NOMO-1 treated with DMSO at 0.1 percent for 48 hours (cell line): ENCODE data around the gene RUSC2.

Experiments
- DNase-seq: peaks from one replicate; lab custom pipeline; 2025; ENCODE audit not compliant: unreplicated experiment; lab: John Stamatoyannopoulos, UW

The RUSC2 gene, protein sequence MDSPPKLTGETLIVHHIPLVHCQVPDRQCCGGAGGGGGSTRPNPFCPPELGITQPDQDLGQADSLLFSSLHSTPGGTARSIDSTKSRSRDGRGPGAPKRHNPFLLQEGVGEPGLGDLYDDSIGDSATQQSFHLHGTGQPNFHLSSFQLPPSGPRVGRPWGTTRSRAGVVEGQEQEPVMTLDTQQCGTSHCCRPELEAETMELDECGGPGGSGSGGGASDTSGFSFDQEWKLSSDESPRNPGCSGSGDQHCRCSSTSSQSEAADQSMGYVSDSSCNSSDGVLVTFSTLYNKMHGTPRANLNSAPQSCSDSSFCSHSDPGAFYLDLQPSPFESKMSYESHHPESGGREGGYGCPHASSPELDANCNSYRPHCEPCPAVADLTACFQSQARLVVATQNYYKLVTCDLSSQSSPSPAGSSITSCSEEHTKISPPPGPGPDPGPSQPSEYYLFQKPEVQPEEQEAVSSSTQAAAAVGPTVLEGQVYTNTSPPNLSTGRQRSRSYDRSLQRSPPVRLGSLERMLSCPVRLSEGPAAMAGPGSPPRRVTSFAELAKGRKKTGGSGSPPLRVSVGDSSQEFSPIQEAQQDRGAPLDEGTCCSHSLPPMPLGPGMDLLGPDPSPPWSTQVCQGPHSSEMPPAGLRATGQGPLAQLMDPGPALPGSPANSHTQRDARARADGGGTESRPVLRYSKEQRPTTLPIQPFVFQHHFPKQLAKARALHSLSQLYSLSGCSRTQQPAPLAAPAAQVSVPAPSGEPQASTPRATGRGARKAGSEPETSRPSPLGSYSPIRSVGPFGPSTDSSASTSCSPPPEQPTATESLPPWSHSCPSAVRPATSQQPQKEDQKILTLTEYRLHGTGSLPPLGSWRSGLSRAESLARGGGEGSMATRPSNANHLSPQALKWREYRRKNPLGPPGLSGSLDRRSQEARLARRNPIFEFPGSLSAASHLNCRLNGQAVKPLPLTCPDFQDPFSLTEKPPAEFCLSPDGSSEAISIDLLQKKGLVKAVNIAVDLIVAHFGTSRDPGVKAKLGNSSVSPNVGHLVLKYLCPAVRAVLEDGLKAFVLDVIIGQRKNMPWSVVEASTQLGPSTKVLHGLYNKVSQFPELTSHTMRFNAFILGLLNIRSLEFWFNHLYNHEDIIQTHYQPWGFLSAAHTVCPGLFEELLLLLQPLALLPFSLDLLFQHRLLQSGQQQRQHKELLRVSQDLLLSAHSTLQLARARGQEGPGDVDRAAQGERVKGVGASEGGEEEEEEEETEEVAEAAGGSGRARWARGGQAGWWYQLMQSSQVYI (N-terminal part only)

GRCh38 chr9:35489313-35490154, at the start of gene RUSC2:
TSS of gene RUSC2 (plus strand) at chr9:35490111. CDS start at chr9:35546522, 56,411 bp downstream.
- peak; percentile 96 for DNase-seq

- no peak for DNase-seq
Observed at GRCh38 chr9:35446012-35446411, 43.9 kb upstream of the RUSC2 start.

GRCh38 chr9:35448496-35448895, 41.4 kb upstream of the RUSC2 start:
- DNase-seq, result no peak

DNA sequence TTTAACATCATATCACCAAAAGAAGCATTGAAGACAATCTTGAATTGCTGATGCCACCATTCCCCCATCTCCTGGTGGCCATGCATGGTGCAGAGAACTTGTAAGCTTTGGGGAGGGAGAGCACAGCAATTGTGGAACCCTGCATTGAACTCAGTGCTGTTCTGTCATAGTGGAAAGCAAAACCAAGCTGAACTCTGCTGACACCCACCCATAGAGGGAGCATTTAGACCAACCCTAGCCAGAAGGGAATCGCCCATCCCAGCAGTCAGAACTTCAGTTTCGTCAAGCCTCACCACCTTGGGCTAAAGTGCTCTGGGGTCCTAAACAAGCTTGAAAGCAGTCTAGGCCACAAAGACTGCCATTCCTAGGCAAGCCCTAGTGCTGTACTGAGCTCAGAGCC, 37.4 kb upstream of the RUSC2 start:
- DNase-seq, result no peak

DNA sequence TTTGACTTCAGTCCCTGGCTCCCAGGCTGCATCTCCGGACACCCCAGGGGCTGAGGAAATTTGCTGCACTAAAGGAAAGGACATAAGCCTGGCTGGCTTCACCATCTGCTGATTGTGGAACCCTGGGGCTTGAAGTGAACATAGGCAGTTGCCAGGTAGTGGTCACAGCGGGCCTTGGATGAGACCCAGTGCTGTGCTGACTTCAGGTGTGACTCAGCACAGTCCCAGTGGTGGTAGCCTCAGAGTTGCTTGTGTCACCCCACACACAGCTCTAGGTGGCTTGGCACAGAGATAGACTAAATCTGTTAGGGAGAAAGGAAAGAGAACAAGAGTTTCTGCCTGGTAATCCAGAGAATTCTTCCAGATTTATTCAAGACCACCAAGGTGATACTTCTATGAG, 36.1 kb upstream of the RUSC2 start:
- no peak for DNase-seq

GRCh38 chr9:35464141-35465025, 25.5 kb upstream of the RUSC2 start:
- peak; percentile 93 for DNase-seq

DNA sequence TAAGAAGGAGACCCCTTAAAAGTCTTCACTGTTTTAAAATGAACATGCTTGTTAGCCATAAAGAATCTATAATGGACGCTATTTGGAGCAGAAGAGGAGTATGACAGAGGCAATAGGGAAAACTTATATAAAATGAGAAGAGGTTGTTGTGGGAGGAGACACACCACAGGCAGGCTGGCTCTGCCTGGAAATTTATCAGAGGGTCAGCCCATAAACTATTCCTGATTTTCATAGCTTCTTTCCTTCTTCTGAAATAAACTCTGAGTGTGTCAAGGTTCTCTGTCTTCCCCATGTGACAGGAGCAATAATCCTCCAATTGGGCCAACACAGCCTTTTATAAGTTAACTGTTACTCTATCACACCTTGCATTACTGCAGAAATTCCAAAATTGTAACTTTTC, 19.6 kb upstream of the RUSC2 start:
- DNase-seq, result no peak

- peak; percentile 19 for DNase-seq
Observed at GRCh38 chr9:35470894-35471293, 19.0 kb upstream of the RUSC2 start.

GRCh38 chr9:35476596-35476995, 13.3 kb upstream of the RUSC2 start:
- DNase-seq, result no peak

- peak; percentile 85 for DNase-seq
Observed at GRCh38 chr9:35477211-35477855, 12.6 kb upstream of the RUSC2 start.

DNA sequence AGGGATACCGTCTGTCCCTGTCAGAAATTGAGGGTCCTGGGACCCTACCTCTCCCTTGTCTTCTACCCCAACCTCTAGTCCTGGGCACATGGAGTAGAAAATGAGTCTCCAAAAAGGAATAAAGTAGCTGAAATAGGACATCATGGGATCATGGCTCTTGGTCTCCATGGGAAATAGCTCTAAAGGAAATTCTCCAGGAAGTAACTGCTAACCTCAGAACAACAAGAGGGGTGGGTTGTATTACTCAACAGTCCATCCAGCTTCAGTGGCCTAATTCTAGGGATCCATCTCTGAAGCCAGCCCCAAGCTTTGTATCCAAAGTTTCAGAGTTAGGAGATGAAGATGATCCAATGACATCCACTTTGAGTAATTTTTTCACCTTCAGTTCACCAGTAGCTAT, 11.0 kb upstream of the RUSC2 start:
- no peak for DNase-seq

GRCh38 chr9:35481347-35481975, 8.4 kb upstream of the RUSC2 start:
- DNase-seq, result peak; percentile 79

DNA sequence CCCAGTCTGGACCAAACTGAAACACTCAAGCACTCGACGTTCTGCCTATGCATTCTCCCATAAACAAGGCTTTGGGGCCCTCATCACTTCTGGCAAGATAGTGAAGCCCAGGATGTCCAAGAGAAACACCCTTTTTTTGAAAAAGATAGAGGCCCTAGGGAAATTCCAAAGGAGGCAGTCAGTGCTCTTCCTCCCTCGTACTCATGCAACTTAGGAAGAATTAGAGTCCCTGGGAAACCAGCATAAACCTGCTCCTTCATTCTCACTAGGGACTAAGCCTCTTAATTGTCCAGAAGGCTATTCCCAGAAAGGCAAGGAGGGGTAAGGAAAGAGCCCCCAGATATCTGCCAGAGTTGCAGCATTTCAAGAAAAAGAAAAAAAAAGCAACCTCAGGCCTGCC, 7.8 kb upstream of the RUSC2 start:
- DNase-seq, result no peak

GRCh38 chr9:35484406-35484805, 5.5 kb upstream of the RUSC2 start:
- no peak for DNase-seq

GRCh38 chr9:35487081-35487480, 2.8 kb upstream of the RUSC2 start:
- DNase-seq, result no peak

- no peak for DNase-seq
Observed at GRCh38 chr9:35488021-35488420, 1.9 kb upstream of the RUSC2 start.

GRCh38 chr9:35488566-35489312, 1.2 kb upstream of the RUSC2 start:
- DNase-seq, result no peak
